ENCODE data around the gene TRPV5.

DNA sequence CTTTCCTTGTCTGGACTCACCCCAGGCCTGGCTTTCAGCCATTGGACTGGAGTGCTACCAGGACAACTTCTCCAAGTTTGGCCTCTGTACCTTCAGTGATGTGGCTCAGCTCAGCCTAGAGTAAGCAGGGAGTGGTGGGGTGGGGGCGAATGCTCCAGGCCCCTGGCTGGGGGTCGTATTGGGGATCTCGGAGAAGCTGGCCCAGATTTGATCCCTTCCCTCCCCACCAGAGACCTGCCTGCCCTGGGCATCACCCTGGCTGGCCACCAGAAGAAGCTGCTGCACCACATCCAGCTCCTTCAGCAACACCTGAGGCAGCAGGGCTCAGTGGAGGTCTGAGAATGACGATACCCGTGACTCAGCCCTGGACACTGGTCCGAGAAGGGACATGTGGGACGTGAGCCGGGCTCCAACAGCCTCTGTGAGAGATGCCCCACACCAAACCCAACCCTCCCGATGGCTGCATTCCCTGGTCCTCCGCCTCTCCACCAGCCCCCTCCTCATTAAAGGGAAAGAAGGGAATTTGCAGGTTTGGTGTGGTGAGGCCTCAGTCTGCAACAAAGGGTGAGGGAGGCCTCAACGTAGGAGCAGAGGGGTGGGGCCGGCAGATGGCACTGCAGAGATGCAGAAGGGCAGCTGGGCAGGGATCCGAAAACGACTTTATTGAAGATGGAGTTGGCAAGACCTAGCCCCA lies 62.8 kb downstream of the TRPV5 start:
- TF ChIP-seq, protein P1, sequence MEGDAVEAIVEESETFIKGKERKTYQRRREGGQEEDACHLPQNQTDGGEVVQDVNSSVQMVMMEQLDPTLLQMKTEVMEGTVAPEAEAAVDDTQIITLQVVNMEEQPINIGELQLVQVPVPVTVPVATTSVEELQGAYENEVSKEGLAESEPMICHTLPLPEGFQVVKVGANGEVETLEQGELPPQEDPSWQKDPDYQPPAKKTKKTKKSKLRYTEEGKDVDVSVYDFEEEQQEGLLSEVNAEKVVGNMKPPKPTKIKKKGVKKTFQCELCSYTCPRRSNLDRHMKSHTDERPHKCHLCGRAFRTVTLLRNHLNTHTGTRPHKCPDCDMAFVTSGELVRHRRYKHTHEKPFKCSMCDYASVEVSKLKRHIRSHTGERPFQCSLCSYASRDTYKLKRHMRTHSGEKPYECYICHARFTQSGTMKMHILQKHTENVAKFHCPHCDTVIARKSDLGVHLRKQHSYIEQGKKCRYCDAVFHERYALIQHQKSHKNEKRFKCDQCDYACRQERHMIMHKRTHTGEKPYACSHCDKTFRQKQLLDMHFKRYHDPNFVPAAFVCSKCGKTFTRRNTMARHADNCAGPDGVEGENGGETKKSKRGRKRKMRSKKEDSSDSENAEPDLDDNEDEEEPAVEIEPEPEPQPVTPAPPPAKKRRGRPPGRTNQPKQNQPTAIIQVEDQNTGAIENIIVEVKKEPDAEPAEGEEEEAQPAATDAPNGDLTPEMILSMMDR (IDR thresholded peaks at IDR 0.05): no peak
- no peak for TF ChIP-seq POLR2A (IDR thresholded peaks at IDR 0.05)
